PC-9 (cell line): ENCODE data around the gene ARSK.

ENCODE experiments used
- EZH2 ChIP-seq: fragments of 200-600 bp; sonication (generic); IDR thresholded peaks from 2 replicates; pipeline ENCODE4 v1.8.0; 2017; ENCODE audit warnings: antibody characterized with exemption, low read depth
- TF ChIP-seq, protein P1 (sequence below): fragments of 200-600 bp; sonication (generic); conservative IDR thresholded peaks from 2 replicates; pipeline ENCODE4 v1.6.1; 2017; ENCODE audit warnings: mixed run types, antibody characterized with exemption, mild to moderate bottlenecking, moderate library complexity

DNA sequence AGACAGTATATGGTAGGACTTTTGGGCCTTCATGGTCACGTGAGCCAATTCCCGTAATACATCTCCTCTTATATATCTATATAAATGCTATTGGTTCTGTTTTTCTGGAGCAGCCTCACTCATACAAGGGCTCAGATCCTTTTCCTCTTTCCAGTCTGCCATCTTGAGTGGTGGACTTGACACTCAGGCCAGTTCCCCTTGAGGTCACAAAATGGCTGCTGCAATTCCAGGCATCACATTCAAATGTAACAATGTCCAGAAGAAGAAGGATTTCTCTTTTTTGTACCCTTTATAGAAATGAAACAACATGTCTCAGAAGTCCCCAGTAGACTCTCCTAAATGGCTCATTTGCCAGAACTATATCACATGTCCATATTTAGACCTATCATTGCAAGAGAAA is 69.5 kb downstream of the ARSK start:
- no peak for TF ChIP-seq EZH2
- TF ChIP-seq, protein P1, sequence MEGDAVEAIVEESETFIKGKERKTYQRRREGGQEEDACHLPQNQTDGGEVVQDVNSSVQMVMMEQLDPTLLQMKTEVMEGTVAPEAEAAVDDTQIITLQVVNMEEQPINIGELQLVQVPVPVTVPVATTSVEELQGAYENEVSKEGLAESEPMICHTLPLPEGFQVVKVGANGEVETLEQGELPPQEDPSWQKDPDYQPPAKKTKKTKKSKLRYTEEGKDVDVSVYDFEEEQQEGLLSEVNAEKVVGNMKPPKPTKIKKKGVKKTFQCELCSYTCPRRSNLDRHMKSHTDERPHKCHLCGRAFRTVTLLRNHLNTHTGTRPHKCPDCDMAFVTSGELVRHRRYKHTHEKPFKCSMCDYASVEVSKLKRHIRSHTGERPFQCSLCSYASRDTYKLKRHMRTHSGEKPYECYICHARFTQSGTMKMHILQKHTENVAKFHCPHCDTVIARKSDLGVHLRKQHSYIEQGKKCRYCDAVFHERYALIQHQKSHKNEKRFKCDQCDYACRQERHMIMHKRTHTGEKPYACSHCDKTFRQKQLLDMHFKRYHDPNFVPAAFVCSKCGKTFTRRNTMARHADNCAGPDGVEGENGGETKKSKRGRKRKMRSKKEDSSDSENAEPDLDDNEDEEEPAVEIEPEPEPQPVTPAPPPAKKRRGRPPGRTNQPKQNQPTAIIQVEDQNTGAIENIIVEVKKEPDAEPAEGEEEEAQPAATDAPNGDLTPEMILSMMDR: no peak
